Liver (tissue), 10 donors: ENCODE measurements around the gene RORC. TPM values are rescaled to one million over a fixed set of nuclear protein-coding genes. Genes with fewer than 3 reads are reported as not detected.

Experiments
- DNase-seq: peaks from one replicate; pipeline ENCODE4 v3.0.0-alpha.2; 2017; ENCODE audit warnings: low spot score
- H3K27ac ChIP-seq, 2 donors: one replicate each; pipeline ENCODE4 v1.7.0; 2013; ENCODE audit warnings: inconsistent platforms in 2 of 2, low read length in 2 of 2, control low read depth in 1 of 2, low read depth in 1 of 2, mild to moderate bottlenecking in 1 of 2
- H3K27me3 ChIP-seq, 4 donors: one replicate each; pipeline versions ENCODE4 v1.6.1 to v1.7.0; 2013; ENCODE audit warnings: low read length in 3 of 4, inconsistent platforms in 1 of 4, mild to moderate bottlenecking in 1 of 4, moderate library complexity in 1 of 4; ENCODE audit not compliant: control insufficient read depth in 4 of 4, insufficient read depth in 4 of 4
- H3K36me3 ChIP-seq, 4 donors: one replicate each; pipeline versions ENCODE4 v1.6.1 to v1.7.0; 2013; ENCODE audit warnings: low read length in 3 of 4, mild to moderate bottlenecking in 3 of 4, low read depth in 1 of 4, moderate library complexity in 1 of 4; ENCODE audit not compliant: control insufficient read depth in 4 of 4, insufficient read depth in 3 of 4
- H3K4me1 ChIP-seq, 4 donors: one replicate each; pipeline versions ENCODE4 v1.6.1 to v1.7.0; 2013; ENCODE audit warnings: low read length in 3 of 4, mild to moderate bottlenecking in 3 of 4, moderate library complexity in 1 of 4; ENCODE audit not compliant: control insufficient read depth in 4 of 4, insufficient read depth in 4 of 4
- H3K4me3 ChIP-seq, 3 donors: one replicate each; pipeline versions ENCODE4 v1.6.1 to v1.7.0; 2013; ENCODE audit warnings: low read length in 3 of 3, control low read depth in 1 of 3, low read depth in 1 of 3, mild to moderate bottlenecking in 1 of 3
- H3K9ac ChIP-seq, 2 donors: one replicate each; pipeline ENCODE4 v1.7.0; 2013; ENCODE audit warnings: low read length in 2 of 2, mild to moderate bottlenecking in 2 of 2, moderate library complexity in 2 of 2, control low read depth in 1 of 2, low read depth in 1 of 2
- H3K9me3 ChIP-seq, 4 donors: one replicate each; pipeline versions ENCODE4 v1.6.1 to v1.7.0; 2013; ENCODE audit warnings: low read length in 3 of 4; ENCODE audit not compliant: control insufficient read depth in 4 of 4
- ATF3 ChIP-seq: IDR thresholded peaks from 2 replicates; pipeline ENCODE4 v1.6.1; 2016; ENCODE audit warnings: antibody characterized with exemption
- EGR1 ChIP-seq, 2 donors: IDR thresholded peaks; 2 replicates each; pipeline ENCODE4 v1.6.1; 2016 to 2018; ENCODE audit warnings: antibody characterized with exemption in 2 of 2, low read depth in 2 of 2
- FOXA2 ChIP-seq: IDR thresholded peaks from 2 replicates; pipeline ENCODE4 v1.6.1; 2016; ENCODE audit warnings: antibody characterized with exemption
- JUND ChIP-seq, 2 donors: IDR thresholded peaks; 2 replicates each; pipeline ENCODE4 v1.6.1; 2016; ENCODE audit warnings: antibody characterized with exemption in 2 of 2
- RAD21 ChIP-seq, 2 donors: IDR thresholded peaks; 2 replicates each; pipeline ENCODE4 v1.6.1; 2016; ENCODE audit warnings: antibody characterized with exemption in 2 of 2, mild to moderate bottlenecking in 2 of 2
- REST ChIP-seq: IDR thresholded peaks from 2 replicates; pipeline ENCODE4 v1.6.1; 2016; ENCODE audit warnings: antibody characterized with exemption, mild to moderate bottlenecking
- SP1 ChIP-seq: IDR thresholded peaks from 2 replicates; pipeline ENCODE4 v1.6.1; 2018; ENCODE audit warnings: antibody characterized with exemption, mild to moderate bottlenecking
- WGBS: extraction: QIAGEN DNeasy Blood & Tissue Kit; methylation state at CpG from one replicate; pipeline ENCODE4 v1.1.7; 2013; 5-methylcytosine and 5-hydroxymethylcytosine counted together
- polyA plus RNA-seq, 2 donors: library from polyadenylated mRNA; stranded (reverse) in 1 of 2; unstranded in 1 of 2; fragments of 200-250 nt in 1 of 2; fragments of >200 nt in 1 of 2; fragmentation: Nextera tagmentation in 1 of 2; extraction: Ambion mirVana in 1 of 2; gene quantifications; one replicate each; pipeline versions ENCODE4 v1.2.1 to v1.2.3, GENCODE V29; 2013 to 2015
- small RNA-seq: library from RNA; depleted of rRNA; stranded (forward); fragments of <200 nt; gene quantifications from one replicate; pipeline ENCODE3, GENCODE V24; 2014
- total RNA-seq, 2 donors: library from RNA; depleted of rRNA; stranded (reverse); fragments of >200 nt; gene quantifications; one replicate each; pipeline ENCODE4 v1.2.3, GENCODE V29; 2014
- donor health status: healthy.
- donor health status: healthy.
- donor health status: healthy.
- donor health status: healthy.
- donor health status: healthy.

Gene RORC
- total and polyA plus RNA-seq, 4 donors: 2.9 to 59.2 (median 13.0) TPM

DNA sequence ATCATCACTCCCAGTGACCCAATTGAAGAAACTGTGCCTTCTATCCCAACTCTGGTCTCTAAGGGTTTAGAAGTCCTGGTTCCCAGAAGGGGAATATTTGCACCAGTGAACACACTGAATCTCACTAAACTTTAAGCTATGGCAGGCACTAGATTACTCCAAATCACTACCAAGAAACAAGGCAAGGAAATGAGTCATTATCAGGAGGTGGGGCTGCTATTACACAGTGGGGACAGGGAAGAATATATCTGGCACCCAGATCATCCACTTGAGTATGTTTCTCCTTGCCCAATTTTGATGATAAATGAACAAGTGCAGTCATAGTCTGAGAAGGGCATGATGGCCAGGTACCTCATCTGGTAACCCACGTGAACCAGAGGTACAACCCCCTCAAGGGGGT, 75.3 kb downstream of the RORC start:
- H3K9me3 ChIP-seq: no peaks in the 10 kb centered on the region
- WGBS: 86% methylated on average over 1 of the region's 1 CpG
- peaks cover 10 to 43% (median 23%) of the 10 kb centered on the region in 4 donors for H3K36me3 ChIP-seq
- no peak for DNase-seq
- TF ChIP-seq JUND (IDR thresholded peaks at IDR 0.05): no peak
- no peak for TF ChIP-seq REST
- TF ChIP-seq EGR1 (IDR thresholded peaks at IDR 0.05; ENCODE audit: low read depth in 2 of 2): no peak
- TF ChIP-seq ATF3: no peak
- no peak for TF ChIP-seq SP1
- no peak for TF ChIP-seq FOXA2
- no peak for TF ChIP-seq RAD21 (IDR thresholded peaks at IDR 0.05)
- H3K9ac ChIP-seq: no peak overlapping the region
- no peak overlapping the region for H3K27ac ChIP-seq
- no peaks in the 10 kb centered on the region for H3K4me1 ChIP-seq
- H3K4me3 ChIP-seq: no peak overlapping the region
- no peaks in the 10 kb centered on the region for H3K27me3 ChIP-seq

Small RNA genes lying within 50 kb of the gene (small RNA-seq; reads per million reads assigned to genes)
- not detected for gene RF00019

Other genes with a start within 250 kb of the RORC start
- gene SNX27, start 219.8 kb downstream of the RORC start, total RNA-seq: 10 to 100 TPM; 11.7 to 19.7 TPM
- gene SNX27, start 219.8 kb downstream of the RORC start, polyA plus RNA-seq: 1 to 10 TPM; 4.3 to 9.3 TPM
- under 1 TPM in 1 of 2 donors, not detected in 1; 0.28 TPM for gene CELF3, start 115.0 kb downstream of the RORC start, total RNA-seq
- not detected for gene CELF3, start 115.0 kb downstream of the RORC start, polyA plus RNA-seq
- not detected for gene RIIAD1, start 110.3 kb downstream of the RORC start, total RNA-seq
- not detected for gene RIIAD1, start 110.3 kb downstream of the RORC start, polyA plus RNA-seq
- gene MRPL9, start 68.3 kb downstream of the RORC start, total RNA-seq: 10 to 100 TPM; 22.5 to 34.6 TPM
- 10 to 100 TPM; 28.6 to 43.5 TPM for gene MRPL9, start 68.3 kb downstream of the RORC start, polyA plus RNA-seq
- 1 to 10 TPM; 5.1 to 6.7 TPM for gene TDRKH, start 41.3 kb downstream of the RORC start, total RNA-seq
- 1 to 10 TPM; 1.5 to 2.6 TPM for gene TDRKH, start 41.3 kb downstream of the RORC start, polyA plus RNA-seq
- under 1 TPM; 0.05 to 0.50 TPM for gene LINGO4, start 26.4 kb downstream of the RORC start, total RNA-seq
- under 1 TPM in 1 of 2 donors, not detected in 1; 0.09 TPM for gene LINGO4, start 26.4 kb downstream of the RORC start, polyA plus RNA-seq
- not detected for gene C2CD4D, start 8.0 kb upstream of the RORC start, total RNA-seq
- under 1 TPM; 0.02 to 0.08 TPM for gene C2CD4D, start 8.0 kb upstream of the RORC start, polyA plus RNA-seq
- under 1 TPM in 1 of 2 donors, not detected in 1; 0.09 TPM for gene THEM5, start 21.9 kb upstream of the RORC start, total RNA-seq
- not detected for gene THEM5, start 21.9 kb upstream of the RORC start, polyA plus RNA-seq
- gene THEM4, start 77.7 kb upstream of the RORC start, total RNA-seq: 10 to 100 TPM in 1 of 2 donors, 1 to 10 TPM in 1; 6.5 to 16.2 TPM
- 10 to 100 TPM in 1 of 2 donors, 1 to 10 TPM in 1; 6.1 to 13.1 TPM for gene THEM4, start 77.7 kb upstream of the RORC start, polyA plus RNA-seq
- 10 to 100 TPM in 1 of 2 donors, 1 to 10 TPM in 1; 7.0 to 23.1 TPM for gene S100A10, start 162.1 kb upstream of the RORC start, total RNA-seq
- 10 to 100 TPM; 47.8 to 99.5 TPM for gene S100A10, start 162.1 kb upstream of the RORC start, polyA plus RNA-seq
- 10 to 100 TPM in 1 of 2 donors, 1 to 10 TPM in 1; 9.9 to 10.3 TPM for gene S100A11, start 205.2 kb upstream of the RORC start, total RNA-seq
- gene S100A11, start 205.2 kb upstream of the RORC start, polyA plus RNA-seq: 10 to 100 TPM; 51.6 to 76.1 TPM